ENCODE data around the gene LCN10.
A peak's percentile ranks its signal among the peaks of the same experiment; 100 is the strongest.
"Not testable (repeated sequence)": the region's sequence is repeated elsewhere in the genome, so short reads cannot be mapped to it uniquely, and the experiment has no call there.

LCN10 gene

GRCh38 chr9:136774416-136775045, 31.8 kb upstream of the LCN10 start:
- Histone ChIP-seq H3K36me3 (no peaks in the 10 kb centered on the region), H3K4me3 (ENCODE audit: low read depth in 1 of 2, low read length in 1 of 2) (no peak overlapping the region), H3K27ac (no peak overlapping the region), H3K9me3 (peaks cover 3% of the 10 kb centered on the region), H3K4me1 (ENCODE audit: control insufficient read depth in 1 of 2, insufficient read depth in 1 of 2, low read depth in 1 of 2, low read length in 1 of 2) (no peaks in the 10 kb centered on the region), H3K27me3 (peaks cover 30% of the 10 kb centered on the region)
- TF ChIP-seq CTCF (IDR thresholded peaks at IDR 0.05) = no peak

- TF ChIP-seq CTCF (IDR thresholded peaks at IDR 0.05) = no peak
- Histone ChIP-seq H3K9me3 (peaks cover 3% of the 10 kb centered on the region), H3K27ac (no peak overlapping the region), H3K4me1 (ENCODE audit: control insufficient read depth in 1 of 2, insufficient read depth in 1 of 2, low read depth in 1 of 2, low read length in 1 of 2) (no peaks in the 10 kb centered on the region), H3K4me3 (ENCODE audit: low read depth in 1 of 2, low read length in 1 of 2) (no peak overlapping the region), H3K27me3 (peaks cover 25% of the 10 kb centered on the region), H3K36me3 (no peaks in the 10 kb centered on the region)
Measured at GRCh38 chr9:136773386-136774044, 30.8 kb upstream of the LCN10 start.

GRCh38 chr9:136771907-136772415, 29.2 kb upstream of the LCN10 start:
- TF ChIP-seq CTCF (IDR thresholded peaks at IDR 0.05) = no peak
- H3K27me3 ChIP-seq = peaks cover 25% of the 10 kb centered on the region
- no peak overlapping the region for H3K27ac ChIP-seq
- no peak overlapping the region for H3K4me3 ChIP-seq (ENCODE audit: low read depth in 1 of 2, low read length in 1 of 2)
- no peaks in the 10 kb centered on the region for H3K4me1 ChIP-seq (ENCODE audit: control insufficient read depth in 1 of 2, insufficient read depth in 1 of 2, low read depth in 1 of 2, low read length in 1 of 2)
- H3K36me3 ChIP-seq = no peaks in the 10 kb centered on the region
- peaks cover 3% of the 10 kb centered on the region for H3K9me3 ChIP-seq

GRCh38 chr9:136769710-136770191, 27.0 kb upstream of the LCN10 start:
- Histone ChIP-seq H3K36me3 (no peaks in the 10 kb centered on the region), H3K27me3 (peaks cover 26% of the 10 kb centered on the region), H3K4me1 (ENCODE audit: control insufficient read depth in 1 of 2, insufficient read depth in 1 of 2, low read depth in 1 of 2, low read length in 1 of 2) (no peaks in the 10 kb centered on the region), H3K4me3 (ENCODE audit: low read depth in 1 of 2, low read length in 1 of 2) (no peak overlapping the region), H3K27ac (no peak overlapping the region), H3K9me3 (peaks cover 3% of the 10 kb centered on the region)
- TF ChIP-seq CTCF (IDR thresholded peaks at IDR 0.05) = peak; percentile 46

GRCh38 chr9:136766410-136767120, 23.8 kb upstream of the LCN10 start:
- H3K27me3 ChIP-seq = peaks cover 49% of the 10 kb centered on the region
- H3K36me3 ChIP-seq; H3K27ac ChIP-seq; H3K4me3 ChIP-seq (ENCODE audit: low read depth in 1 of 2, low read length in 1 of 2); H3K9me3 ChIP-seq; H3K4me1 ChIP-seq (ENCODE audit: control insufficient read depth in 1 of 2, insufficient read depth in 1 of 2, low read depth in 1 of 2, low read length in 1 of 2): not testable (repeated sequence)

- not testable (repeated sequence) for H3K4me3 ChIP-seq (ENCODE audit: low read depth in 1 of 2, low read length in 1 of 2); H3K4me1 ChIP-seq (ENCODE audit: control insufficient read depth in 1 of 2, insufficient read depth in 1 of 2, low read depth in 1 of 2, low read length in 1 of 2); H3K36me3 ChIP-seq; H3K27ac ChIP-seq; H3K9me3 ChIP-seq
- H3K27me3 ChIP-seq = peaks cover 48% of the 10 kb centered on the region
Measured at GRCh38 chr9:136765745-136766409, 23.1 kb upstream of the LCN10 start.
